Measurements from ENCODE around the gene MUC5AC.

GRCh38 chr11:1192741-1193325 is 35.1 kb downstream of the MUC5AC start:
- no peak for TF ChIP-seq POLR2A (IDR thresholded peaks at IDR 0.05)
- no peak for TF ChIP-seq CTCF (IDR thresholded peaks at IDR 0.05)
